ENCODE results near the gene C1QTNF12.

Gene C1QTNF12

GRCh38 chr1:1236945-1237873 lies 9.3 kb downstream of the C1QTNF12 start:
- no peak for DNase-seq (ENCODE audit: low read depth in 2 of 2)
- TF ChIP-seq, protein P1, sequence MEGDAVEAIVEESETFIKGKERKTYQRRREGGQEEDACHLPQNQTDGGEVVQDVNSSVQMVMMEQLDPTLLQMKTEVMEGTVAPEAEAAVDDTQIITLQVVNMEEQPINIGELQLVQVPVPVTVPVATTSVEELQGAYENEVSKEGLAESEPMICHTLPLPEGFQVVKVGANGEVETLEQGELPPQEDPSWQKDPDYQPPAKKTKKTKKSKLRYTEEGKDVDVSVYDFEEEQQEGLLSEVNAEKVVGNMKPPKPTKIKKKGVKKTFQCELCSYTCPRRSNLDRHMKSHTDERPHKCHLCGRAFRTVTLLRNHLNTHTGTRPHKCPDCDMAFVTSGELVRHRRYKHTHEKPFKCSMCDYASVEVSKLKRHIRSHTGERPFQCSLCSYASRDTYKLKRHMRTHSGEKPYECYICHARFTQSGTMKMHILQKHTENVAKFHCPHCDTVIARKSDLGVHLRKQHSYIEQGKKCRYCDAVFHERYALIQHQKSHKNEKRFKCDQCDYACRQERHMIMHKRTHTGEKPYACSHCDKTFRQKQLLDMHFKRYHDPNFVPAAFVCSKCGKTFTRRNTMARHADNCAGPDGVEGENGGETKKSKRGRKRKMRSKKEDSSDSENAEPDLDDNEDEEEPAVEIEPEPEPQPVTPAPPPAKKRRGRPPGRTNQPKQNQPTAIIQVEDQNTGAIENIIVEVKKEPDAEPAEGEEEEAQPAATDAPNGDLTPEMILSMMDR (IDR thresholded peaks at IDR 0.05; ENCODE audit: low read depth, low read length), result no peak
- no peak overlapping the region for H3K4me3 ChIP-seq (replicated peaks in 1 of 2; ENCODE audit: low read depth in 2 of 2, low read length in 2 of 2)

DNA sequence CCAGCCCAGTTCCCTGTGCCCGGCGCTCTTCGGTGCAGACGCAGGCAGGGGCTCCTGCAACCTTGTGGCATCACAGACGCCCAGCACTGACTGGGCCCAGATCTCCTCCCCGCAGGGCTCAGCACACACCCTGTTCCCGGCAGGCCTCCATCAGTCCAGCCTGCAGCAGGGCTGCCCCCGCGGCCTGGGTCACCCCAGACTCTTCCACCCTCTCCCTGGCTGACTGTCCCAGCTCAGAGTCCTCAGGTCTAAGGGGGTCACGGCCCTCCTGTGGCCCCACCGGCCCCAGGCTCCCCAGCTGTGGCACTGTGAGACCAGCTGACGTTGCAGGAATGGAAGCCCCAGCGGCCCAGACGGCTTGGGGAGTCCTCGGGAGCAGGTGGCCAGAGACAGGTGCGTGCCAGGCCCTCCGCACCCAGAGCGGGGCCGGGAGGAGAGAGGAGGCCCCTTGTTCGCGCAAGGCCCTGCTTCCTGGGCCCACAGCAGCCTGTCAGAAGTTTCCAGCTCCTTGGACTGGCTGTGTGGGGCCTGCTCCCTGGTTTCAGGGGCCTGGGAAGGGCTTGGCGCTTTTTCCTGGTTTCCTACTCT lies 10.3 kb downstream of the C1QTNF12 start:
- no peak for DNase-seq (ENCODE audit: low read depth in 2 of 2)
- no peak overlapping the region for H3K4me3 ChIP-seq (replicated peaks in 1 of 2; ENCODE audit: low read depth in 2 of 2, low read length in 2 of 2)

DNA sequence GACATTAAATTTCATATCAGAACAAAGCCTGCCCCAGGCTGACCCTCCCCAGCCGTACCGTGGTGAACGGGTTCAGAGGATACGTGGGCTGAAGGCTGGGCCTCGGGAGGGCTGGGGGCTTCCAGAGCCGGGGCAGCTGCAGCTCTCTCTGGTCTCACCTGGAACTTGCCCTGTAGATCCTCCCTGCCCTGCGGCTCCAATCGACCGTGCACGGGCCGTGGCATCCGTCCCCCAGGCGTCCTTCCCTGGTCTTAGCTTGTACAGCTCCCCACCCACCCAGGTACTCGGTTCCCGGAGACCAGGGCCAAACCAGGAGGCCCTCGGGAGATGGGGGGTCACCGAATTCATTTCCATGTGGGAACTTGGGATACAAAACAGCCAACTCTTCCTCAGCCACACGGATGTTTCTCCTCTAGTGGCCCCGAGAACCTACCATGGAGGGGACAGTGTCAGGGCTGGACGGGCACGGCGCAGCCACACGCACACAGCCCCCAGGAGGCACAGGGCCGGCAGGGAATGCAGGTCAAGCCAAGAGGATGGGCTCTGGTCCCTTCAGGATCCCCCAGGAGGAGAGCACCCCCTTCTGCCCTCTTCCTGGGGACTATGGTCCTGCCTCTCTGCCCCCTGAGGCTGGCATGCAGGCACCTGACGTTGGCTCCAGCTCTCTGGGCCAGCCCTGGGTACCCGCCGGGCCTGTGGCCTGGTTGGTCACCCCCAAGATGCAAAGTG lies 11.3 kb downstream of the C1QTNF12 start:
- no peak overlapping the region for H3K4me3 ChIP-seq (replicated peaks in 1 of 2; ENCODE audit: low read depth in 2 of 2, low read length in 2 of 2)
- DNase-seq (ENCODE audit: low read depth in 2 of 2), result no peak
- TF ChIP-seq, protein P1 (IDR thresholded peaks at IDR 0.05; ENCODE audit: low read depth, low read length), result no peak

More for the DNA sequence above, 10.3 kb downstream of the C1QTNF12 start:
- TF ChIP-seq, protein P1 (IDR thresholded peaks at IDR 0.05; ENCODE audit: low read depth, low read length), result no peak

- DNase-seq (ENCODE audit: low read depth in 2 of 2), result no peak
- no peak overlapping the region for H3K4me3 ChIP-seq (replicated peaks in 1 of 2; ENCODE audit: low read depth in 2 of 2, low read length in 2 of 2)
- TF ChIP-seq, protein P1 (IDR thresholded peaks at IDR 0.05; ENCODE audit: low read depth, low read length), result no peak
Observed at GRCh38 chr1:1234180-1234808, 12.2 kb downstream of the C1QTNF12 start.

DNA sequence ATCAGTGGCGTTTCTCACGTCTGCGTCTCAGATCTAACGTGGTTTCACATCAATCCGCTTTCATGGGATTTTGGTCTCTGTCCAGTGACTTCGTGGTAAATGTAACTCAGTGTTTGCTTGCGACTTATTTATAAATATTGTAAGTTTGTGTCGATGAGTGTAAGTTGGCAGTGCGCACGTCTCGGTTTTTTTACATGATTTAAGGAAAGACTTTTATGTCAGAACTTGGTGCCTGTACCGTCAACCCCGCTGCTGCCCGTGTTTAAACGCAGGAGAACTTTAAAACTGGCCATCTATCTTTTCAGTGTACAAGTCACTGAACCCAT lies 13.0 kb downstream of the C1QTNF12 start:
- no peak for DNase-seq (ENCODE audit: low read depth in 2 of 2)
- no peak overlapping the region for H3K4me3 ChIP-seq (replicated peaks in 1 of 2; ENCODE audit: low read depth in 2 of 2, low read length in 2 of 2)
- TF ChIP-seq, protein P1 (IDR thresholded peaks at IDR 0.05; ENCODE audit: low read depth, low read length), result no peak

GRCh38 chr1:1232796-1233566 lies 13.5 kb downstream of the C1QTNF12 start:
- TF ChIP-seq, protein P1 (IDR thresholded peaks at IDR 0.05; ENCODE audit: low read depth, low read length), result no peak
- peak overlapping the region in 1 of 2 donors; percentile 41 for H3K4me3 ChIP-seq (replicated peaks in 1 of 2; ENCODE audit: low read depth in 2 of 2, low read length in 2 of 2)
- DNase-seq (ENCODE audit: low read depth in 2 of 2), result no peak

Measured in cardiac fibroblast (primary cell).